CD4-positive, alpha-beta T cell treated with Interleukin-15 for 1 hour (primary cell): ENCODE measurements around the gene ENG.
A peak's percentile ranks its signal among the peaks of the same experiment; 100 is the strongest.

Source experiments
- DNase-seq: peaks from one replicate; pipeline ENCODE4 v3.0.0-alpha.2; 2020

ENG gene

DNA sequence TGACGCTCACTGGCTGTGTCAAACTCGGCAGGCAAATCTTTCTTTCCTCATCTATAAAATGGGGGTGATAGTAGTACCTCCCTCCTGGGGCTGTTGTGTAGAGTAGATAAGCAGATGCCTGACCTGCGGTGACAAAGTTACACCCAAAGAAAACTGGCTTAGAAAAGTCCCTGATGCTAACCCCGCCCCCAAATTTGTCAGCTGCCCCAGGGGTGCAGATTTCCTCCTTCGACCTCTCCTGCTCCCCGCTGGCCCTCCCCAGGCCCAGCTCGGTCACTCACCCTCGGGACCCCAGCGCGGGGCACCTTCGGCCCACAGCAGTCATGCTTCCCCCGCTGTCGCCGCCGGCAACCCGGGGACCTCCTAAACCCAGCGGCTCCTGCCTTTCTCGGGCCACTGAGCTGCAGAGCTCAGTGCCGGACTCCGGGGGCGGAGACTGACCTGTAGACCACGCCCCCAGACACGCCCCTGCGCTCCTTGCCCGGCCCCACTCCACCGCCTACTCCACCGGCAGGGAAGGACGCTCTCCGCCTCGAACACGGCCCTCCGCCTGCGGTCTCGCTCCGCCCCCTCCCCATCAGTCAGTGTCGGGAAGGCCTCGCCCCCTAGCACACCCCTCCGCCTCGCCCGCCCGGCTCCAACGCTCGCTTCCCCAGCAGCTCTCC is 83.4 kb downstream of the ENG start:
- peak; percentile 98 for DNase-seq

GRCh38 chr9:127770583-127770904 is 83.9 kb downstream of the ENG start:
- no peak for DNase-seq

DNA sequence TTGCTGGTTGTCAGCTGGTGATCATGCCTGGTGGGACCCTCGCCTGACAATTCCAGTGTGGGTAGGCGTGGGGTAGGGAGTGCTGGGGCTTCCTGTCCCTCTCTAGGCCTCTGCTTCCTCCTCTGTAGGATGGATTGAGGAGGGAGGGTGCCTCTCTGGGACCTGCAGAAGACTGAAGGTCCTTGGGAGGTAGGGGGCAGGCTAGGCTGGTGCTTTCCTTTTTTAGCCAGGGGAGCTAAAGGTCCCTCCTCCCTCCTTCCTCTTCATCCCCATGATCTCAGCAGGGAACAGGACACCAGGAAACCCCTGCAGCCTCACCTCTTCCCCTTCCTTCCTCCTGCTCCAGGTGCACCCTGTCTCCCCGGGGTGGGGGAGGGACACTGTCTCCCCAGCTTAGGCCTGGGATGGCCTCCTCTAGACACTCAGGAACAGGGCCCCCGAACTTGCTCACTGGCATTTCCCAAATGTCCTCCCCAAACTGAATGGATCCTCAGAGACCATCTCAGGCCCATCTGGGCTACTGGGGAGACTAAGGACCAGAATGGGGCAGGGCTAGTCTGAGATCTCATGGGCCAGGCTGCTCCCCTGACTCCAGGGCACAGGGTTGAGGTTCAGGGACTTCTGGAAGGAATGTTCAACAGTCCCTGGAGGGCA is 84.4 kb downstream of the ENG start:
- no peak for DNase-seq

DNA sequence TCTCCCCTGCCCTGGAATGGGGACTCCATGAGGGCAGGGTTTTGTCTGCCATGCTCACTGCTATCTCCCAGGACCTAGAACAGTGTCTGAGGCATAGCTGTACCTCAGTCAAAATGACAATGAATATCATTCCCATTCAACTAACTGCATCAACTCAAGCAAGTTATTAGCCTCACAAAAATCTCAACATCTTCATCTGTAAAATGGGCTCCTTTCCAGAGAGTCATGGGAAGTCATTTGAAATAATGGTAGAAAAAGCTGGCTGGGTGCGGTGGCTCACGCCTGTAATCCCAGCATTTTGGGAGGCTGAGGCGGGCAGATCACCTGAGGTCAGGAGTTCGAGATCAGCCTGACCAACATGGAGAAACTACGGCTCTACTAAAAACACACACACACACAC is 85.4 kb downstream of the ENG start:
- no peak for DNase-seq

DNA sequence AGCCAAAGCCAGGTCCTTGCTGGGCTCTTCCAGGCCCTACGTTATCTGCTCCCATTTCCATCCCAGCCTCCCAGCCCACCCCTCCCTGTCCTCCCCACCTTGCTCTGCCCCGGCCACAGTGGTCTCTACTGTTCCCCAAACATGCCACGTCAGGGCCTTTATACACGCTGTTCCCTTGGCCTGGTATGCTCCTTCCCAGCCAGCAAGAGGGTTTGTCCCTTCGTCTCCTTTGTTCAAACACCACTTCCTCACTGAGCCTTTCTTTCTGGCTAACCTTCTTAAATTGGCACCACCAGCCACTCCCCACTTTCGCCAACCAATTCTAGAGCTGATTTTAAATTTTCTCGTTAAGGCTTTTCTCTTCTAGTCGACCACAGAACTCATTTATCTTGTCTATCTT is 85.8 kb downstream of the ENG start:
- no peak for DNase-seq

- no peak for DNase-seq
Measured at GRCh38 chr9:127767909-127768331, 86.5 kb downstream of the ENG start.

- no peak for DNase-seq
Measured at GRCh38 chr9:127767410-127767809, 87.0 kb downstream of the ENG start.

DNA sequence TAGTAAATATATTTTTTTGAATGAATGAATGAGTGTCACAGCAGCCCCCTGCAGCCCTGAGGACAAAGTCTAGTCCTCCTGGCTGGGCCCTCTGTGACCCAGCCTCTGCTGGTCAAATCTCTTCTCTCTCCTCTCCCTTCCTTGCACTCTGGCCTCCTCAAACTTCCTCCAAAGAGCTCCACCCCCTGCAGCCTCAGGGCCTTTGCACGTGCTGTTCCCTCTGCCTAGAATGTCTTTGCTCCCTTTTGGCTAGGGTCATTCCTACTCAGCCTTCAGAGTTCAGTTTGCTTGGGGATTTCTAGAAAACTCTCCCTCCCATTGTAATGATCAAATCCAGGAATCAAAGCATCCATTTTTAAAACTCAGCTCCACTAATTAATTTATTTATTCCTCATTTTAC is 89.0 kb downstream of the ENG start:
- DNase-seq: no peak
